Rectal smooth muscle tissue (tissue), 1 donor: ENCODE results near the gene LIN9.

Experiments
- H3K27ac ChIP-seq: one replicate; pipeline ENCODE4 v1.7.0; 2013; ENCODE audit warnings: low read depth, low read length, inconsistent platforms
- H3K27me3 ChIP-seq: one replicate; pipeline ENCODE4 v1.7.0; 2013; ENCODE audit warnings: low read length; ENCODE audit not compliant: control insufficient read depth, insufficient read depth
- H3K36me3 ChIP-seq: one replicate; pipeline ENCODE4 v1.7.0; 2013; ENCODE audit warnings: low read length; ENCODE audit not compliant: control insufficient read depth, insufficient read depth
- H3K4me1 ChIP-seq: one replicate; pipeline ENCODE4 v1.7.0; 2013; ENCODE audit warnings: low read length; ENCODE audit not compliant: control insufficient read depth, insufficient read depth
- H3K4me3 ChIP-seq: one replicate; pipeline ENCODE4 v1.7.0; 2013; ENCODE audit warnings: low read length
- H3K9ac ChIP-seq: one replicate; pipeline ENCODE4 v1.7.0; 2013; ENCODE audit warnings: low read length

The LIN9 gene

DNA sequence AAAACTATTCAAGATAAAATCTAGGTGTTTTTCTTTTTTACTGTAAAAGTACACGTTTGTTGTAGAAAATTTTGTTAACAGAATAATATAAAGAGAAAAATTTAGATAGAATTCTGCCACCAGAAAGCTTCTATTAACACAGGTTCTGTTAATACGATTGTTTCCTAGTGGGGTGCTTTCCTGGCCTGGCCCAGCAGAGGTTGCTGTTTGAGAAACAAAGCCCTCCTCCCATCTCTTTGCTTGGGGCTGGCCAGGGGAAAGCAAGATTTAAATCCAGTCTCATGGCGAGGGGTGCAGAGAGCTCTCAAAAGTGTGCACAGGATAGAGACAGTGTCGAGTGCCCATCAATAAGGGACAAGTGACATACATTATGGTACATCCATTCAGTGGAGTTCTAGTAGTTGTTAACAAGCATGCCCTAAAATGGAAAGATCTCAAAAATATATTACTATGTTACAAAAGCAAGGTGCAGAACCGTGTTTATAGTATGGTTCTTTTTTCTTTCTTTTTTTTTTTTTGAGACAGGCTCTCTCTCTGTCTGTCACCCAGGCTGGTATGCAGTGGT lies 107.9 kb downstream of the LIN9 start:
- no peak overlapping the region for H3K9ac ChIP-seq
- no peak overlapping the region for H3K4me3 ChIP-seq
- H3K27me3 ChIP-seq, result no peaks in the 10 kb centered on the region
- no peaks in the 10 kb centered on the region for H3K36me3 ChIP-seq
- no peaks in the 10 kb centered on the region for H3K4me1 ChIP-seq
- no peak overlapping the region for H3K27ac ChIP-seq

DNA sequence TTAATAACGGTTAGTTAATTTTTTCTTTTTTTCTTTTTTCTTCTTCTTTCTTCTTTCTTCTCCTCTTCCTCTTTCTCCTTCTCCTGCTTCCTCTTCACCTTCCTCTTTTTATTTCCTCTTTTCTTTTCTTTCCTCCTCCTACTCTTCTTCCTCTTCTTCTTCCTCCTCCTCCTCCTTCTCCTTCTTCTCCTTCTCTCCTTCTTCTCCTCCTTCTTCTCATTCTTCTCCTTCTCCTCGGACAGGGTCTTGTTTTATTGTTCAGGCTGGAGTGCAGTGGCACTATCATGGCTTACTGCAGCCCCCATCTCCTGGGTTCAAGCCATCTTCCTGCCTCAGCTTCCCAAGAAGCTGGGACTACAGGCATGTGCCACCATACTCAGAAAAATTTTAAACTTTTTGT lies 109.0 kb downstream of the LIN9 start:
- H3K27me3 ChIP-seq, result no peaks in the 10 kb centered on the region
- no peak overlapping the region for H3K9ac ChIP-seq
- H3K4me3 ChIP-seq, result no peak overlapping the region
- no peak overlapping the region for H3K27ac ChIP-seq
- no peaks in the 10 kb centered on the region for H3K4me1 ChIP-seq
- H3K36me3 ChIP-seq, result no peaks in the 10 kb centered on the region

DNA sequence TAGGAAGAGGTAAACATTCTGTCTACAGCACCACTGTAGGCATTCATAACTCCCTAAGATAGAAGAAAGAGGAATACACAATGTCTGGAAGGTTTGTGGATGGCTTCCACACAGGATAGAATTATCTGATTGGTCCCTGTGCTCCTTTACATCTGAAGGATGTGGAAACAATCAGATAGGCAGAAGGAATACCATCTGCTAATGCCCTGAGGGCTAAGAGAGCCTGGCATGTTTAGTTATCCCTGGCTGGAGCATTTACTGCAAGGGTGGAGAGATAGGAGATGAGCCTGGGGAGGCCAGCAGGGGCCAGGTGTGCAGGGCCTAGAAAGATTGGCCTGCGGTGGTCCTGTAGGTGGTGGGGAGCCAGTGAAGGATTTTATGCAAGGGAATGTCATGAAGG lies 113.8 kb downstream of the LIN9 start:
- H3K4me3 ChIP-seq, result no peak overlapping the region

DNA sequence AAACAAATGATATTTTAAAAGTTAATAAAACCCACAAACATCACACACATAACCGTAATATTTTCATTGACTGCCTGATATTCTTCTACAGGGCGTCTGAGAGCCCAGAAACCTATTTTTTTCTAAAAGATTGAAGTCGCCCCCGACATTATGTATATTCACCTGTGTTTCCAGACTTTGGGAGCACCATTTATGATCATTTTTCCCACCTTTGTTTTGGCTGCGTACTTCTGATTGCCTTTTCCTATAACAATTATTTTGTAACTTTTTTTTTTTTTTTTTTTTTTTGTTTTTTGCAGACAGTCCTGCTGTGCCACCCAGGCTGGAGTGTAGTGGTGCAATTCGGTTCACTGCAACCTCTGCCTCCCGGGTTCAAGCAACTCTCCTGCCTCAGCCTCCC lies 121.6 kb downstream of the LIN9 start:
- no peak overlapping the region for H3K27ac ChIP-seq
- peaks cover 6% of the 10 kb centered on the region for H3K4me1 ChIP-seq
- peak overlapping the region; percentile 72 for H3K4me3 ChIP-seq
- no peaks in the 10 kb centered on the region for H3K27me3 ChIP-seq
- H3K9ac ChIP-seq, result no peak overlapping the region
- no peaks in the 10 kb centered on the region for H3K36me3 ChIP-seq

More for the DNA sequence above, 113.8 kb downstream of the LIN9 start:
- Histone ChIP-seq H3K27me3 (no peaks in the 10 kb centered on the region), H3K9ac (no peak overlapping the region), H3K4me1 (no peaks in the 10 kb centered on the region), H3K36me3 (no peaks in the 10 kb centered on the region), H3K27ac (no peak overlapping the region)

DNA sequence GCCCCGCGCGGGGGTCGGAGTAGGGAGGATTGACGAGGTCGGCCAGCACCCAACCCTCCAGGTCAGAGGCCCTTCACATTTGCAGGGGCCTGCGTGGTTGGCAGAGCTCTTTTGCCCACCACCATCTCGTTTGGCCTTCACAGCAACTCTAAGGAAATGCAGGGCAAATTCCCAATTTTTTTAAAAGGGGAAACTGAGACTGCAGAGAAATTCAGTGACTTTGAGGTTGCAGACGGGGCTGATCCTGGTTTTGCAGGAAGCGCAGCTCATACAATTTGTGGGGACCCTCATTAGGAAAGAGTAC lies 122.0 kb downstream of the LIN9 start:
- Histone ChIP-seq H3K4me1 (peaks cover 6% of the 10 kb centered on the region), H3K4me3 (peak overlapping the region; percentile 72), H3K27me3 (no peaks in the 10 kb centered on the region), H3K27ac (peak overlapping the region; percentile 87), H3K9ac (peak overlapping the region; percentile 42), H3K36me3 (no peaks in the 10 kb centered on the region)

DNA sequence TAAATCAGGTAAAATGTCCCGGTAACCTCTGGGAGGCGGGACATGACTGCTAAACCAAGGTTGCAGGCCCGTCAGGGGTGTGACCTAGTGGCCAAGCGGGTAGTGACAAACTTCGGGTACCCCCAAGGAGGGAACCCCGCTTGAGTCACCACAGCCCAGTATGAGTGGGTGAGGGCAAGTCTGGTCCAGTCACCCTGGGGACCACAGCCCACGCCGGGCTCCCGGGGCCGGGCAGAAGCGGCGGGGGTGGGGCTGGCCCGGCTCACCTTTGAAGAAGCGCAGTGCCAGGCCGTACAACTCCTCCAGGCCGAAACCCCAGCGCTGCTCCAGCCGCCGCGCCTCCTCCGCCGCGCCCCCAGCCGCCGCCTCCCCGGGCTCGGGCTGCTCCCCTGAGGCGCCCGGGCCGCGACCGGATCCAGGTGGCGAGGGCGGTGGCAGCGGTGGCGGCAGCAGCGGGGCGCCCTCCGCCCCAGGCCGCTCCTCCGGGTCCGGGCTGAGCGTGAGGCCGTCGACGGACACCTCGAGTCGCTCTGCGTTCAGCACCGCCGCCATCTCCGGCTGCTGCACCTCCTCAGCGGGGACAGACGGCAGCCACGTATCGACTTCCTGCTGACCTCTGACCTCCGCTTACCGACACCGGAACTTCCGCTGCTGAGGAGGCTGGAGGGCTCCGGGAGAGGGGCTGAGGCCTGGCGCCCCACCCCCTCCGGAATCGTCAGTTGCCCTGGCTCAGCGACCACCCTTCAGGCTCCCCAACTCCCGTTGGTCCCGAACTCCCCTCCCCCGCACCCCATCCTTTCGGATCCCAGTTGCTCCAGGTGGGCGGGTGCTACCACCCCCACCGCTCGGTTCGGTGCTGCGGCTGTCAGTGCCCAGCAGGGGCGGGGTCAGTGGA lies 122.6 kb downstream of the LIN9 start, which contains the start of gene ACBD3:
TSS of gene ACBD3 (minus strand) at position 618 of the 895 bp plus-strand sequence. CDS start at position 552, 66 bp downstream.
- Histone ChIP-seq H3K27me3 (no peaks in the 10 kb centered on the region), H3K4me3 (peak within 1 kb of the TSS; percentile 72), H3K9ac (peak within 1 kb of the TSS; percentile 66), H3K36me3 (no peaks in the 10 kb centered on the region), H3K27ac (peak within 1 kb of the TSS; percentile 87), H3K4me1 (peaks cover 6% of the 10 kb centered on the region)

DNA sequence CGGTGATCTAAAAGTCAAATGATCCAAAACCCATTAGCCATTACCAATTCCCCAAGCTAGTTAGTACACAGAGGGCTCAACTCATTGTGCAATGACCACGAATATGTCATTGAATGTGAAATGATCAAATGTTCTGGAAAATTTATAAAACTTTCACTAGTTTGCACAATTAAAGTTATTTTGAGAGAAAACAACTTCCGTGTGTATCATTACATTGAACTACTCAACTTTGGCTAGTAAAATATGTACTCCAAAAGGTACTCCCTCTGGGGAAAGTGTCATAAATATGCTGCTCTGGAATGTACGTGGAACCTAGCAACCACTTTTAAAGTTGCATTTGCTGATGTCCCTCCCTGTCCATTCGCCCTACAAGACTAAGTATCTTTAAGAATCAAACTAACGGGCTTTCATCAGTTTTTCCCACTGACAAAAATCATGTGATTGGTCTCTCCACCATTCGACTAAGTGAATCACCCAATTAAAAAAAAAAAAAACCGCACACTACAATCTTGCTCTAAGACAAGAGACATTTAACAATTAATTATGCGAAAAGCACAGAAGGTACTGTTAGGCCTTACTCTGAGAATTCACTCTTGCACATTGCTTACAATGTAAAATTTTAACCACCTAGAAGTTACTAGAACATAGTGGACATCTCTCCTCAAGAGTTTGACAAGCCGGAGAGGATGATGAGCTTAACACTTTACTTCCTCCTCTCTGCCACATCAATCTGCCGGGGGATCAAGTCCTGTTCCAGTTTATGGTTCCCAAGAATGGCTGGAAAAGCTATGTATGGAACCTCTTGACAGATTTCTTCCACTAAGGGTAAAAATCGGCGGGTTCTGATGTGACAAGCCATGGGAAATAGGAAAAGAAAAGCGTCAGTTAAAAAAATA lies 123.6 kb downstream of the LIN9 start:
- Histone ChIP-seq H3K9ac (no peak overlapping the region), H3K27me3 (no peaks in the 10 kb centered on the region), H3K4me3 (peak overlapping the region; percentile 72), H3K27ac (no peak overlapping the region), H3K4me1 (peaks cover 6% of the 10 kb centered on the region), H3K36me3 (no peaks in the 10 kb centered on the region)

DNA sequence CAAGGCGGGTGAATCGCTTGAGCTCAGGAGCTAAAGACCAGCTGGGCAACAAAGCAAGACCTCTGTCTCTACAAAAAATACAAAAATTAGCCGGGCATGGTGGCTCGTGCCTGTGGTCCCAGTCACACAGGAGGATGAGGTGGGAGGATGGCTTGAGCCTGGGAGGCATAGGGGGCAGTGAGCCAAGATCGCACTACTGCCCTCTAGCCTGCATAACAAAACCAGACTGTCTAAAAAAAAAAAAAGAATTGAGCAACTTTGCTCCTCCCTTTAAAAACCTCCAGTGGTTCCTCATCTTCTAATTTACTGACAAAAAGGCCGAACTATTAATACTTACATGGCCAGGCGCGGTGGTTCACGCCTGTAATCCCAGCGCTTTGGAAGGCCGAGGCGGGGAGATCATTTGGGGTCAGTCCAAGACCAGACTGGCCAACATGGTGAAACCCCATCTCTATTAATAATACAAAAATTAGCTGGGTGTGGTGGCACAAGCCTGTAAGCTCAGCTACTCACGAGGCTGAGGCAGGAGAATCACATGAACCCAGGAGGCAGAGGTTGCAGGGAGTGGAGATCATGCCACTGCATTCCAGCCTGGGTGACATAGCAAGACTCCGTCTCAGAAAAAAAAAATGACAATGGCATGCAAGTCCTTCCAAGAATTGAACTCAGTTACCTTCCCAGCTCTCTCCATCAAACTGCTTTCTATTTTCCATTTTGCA lies 126.8 kb downstream of the LIN9 start:
- H3K9ac ChIP-seq, result no peak overlapping the region
- H3K4me1 ChIP-seq, result peaks cover 6% of the 10 kb centered on the region
- H3K4me3 ChIP-seq, result no peak overlapping the region
- no peaks in the 10 kb centered on the region for H3K36me3 ChIP-seq
- no peak overlapping the region for H3K27ac ChIP-seq
- H3K27me3 ChIP-seq, result no peaks in the 10 kb centered on the region
